ENCODE results near the gene ACHE.

ACHE gene

DNA sequence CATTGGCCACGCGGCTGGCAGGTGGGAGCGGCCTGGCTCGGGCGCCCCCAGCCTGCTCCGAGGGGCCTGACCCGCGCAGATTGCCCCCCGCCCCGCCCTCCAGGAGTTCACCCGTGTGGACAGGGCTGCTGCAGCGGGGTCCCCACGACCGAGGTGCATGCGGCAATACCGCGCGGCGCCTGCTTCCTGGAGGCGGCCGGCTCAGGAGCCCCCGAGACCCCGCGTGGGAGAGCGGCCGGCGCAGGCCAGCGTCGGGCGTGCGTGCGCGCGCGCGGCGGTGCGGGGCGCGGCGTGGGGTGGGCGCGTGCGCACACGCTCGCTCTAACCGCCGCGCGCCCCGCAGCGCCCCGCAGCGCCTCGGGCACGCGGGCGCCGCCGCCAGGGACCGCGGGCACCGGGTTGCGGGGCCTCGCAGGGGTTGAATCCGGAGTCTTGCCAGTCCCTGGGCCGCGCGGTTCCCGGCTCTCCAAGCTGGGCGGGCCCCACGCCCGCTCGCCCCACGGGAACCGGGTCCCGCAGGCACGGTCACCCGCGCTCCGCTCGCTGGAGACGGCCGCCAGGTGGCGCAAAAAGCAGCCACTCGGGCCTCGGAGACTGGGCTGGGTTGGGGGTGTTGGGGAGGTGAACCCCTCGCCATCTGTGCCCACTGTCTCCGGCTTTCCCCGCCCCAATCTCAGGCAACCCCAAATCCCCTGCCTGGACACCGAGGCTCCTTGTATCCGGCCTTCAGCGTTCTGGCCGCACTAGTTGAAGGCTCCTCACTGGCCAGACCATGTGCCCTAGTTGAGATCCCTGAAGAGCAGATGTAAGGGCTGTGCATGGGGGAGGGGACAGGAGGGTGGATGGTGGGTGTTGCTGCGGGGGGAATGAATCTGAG, 1.3 kb upstream of the ACHE start:
- DNase-seq, result no peak

DNA sequence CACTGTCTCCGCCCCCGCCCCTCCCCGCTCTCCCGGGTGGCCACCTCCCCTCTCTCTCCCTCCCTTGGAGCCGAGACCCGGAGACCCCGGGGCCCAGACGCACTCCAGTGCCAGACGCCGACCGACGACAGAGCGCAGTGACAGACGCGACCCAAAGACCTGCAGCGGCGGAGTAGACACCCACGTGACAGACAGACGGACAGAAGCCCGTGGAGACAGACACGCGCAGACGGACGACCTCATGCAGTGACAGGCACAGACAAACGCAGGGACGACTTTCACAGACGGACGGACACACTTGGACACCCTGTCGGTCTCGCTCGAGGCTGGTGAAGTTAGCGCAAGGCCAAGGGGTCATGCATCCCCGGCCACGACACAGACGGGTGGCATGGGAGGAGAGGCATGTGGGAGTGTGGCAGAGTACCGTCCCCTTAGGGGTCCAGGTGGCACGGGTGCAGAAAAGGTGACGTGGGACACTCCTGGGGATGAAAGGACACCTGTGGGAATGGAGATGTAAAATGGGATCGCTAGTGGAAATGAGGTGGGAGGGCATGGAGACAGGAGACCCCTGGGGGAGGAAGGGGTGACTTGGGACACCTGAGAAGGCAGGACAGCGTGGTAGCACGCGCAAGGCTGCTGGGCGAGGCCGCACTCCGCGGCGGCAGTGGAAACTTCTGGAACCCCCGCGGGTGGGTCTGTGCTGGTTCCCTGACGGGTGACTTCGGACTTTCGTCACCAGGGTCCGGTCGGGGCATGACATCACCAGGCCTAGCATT, 456 bp upstream of the ACHE start:
- no peak for DNase-seq

DNA sequence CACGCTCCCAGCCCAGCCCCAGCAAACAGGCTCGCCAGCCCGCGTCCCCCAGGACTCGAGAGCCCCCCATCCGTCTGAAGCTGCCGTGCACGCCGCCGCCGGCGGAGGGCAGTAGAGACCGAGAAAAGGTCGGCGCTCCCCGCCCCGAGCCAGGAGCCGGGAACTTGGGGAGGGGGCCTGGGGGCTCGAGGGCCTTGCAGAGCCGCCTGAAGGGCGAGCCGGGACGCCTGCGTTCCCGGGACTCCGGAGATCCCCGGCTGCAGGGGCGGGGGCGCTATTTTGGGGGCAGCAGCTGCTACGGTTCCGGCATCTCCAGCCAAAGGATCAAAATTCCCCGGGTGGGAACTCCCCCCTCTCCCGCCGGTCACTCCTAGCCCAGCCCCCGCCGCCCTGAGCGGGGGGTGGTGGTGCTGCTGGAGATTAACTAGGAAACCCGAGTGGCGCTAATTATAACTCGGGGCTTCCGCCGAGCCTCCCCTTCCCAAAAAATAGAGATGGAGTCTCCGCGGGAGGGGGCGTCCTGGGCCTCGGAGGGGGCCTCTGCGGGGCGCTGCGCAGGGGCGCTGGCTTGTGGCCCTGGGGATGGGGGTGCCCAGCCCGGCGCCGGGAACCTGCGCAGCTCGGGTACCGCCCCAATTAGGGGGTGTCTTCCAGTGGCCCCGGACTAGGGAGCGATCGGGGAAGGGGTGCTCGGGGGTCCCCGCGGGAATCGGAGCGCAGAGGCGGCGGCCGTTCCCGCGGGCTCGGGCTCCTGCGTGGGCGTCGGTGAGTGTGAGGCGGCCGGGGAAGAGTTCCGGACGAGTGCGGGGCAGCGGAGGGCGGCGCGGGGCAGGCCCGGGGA, 608 bp downstream of the ACHE start:
- DNase-seq, result no peak

DNA sequence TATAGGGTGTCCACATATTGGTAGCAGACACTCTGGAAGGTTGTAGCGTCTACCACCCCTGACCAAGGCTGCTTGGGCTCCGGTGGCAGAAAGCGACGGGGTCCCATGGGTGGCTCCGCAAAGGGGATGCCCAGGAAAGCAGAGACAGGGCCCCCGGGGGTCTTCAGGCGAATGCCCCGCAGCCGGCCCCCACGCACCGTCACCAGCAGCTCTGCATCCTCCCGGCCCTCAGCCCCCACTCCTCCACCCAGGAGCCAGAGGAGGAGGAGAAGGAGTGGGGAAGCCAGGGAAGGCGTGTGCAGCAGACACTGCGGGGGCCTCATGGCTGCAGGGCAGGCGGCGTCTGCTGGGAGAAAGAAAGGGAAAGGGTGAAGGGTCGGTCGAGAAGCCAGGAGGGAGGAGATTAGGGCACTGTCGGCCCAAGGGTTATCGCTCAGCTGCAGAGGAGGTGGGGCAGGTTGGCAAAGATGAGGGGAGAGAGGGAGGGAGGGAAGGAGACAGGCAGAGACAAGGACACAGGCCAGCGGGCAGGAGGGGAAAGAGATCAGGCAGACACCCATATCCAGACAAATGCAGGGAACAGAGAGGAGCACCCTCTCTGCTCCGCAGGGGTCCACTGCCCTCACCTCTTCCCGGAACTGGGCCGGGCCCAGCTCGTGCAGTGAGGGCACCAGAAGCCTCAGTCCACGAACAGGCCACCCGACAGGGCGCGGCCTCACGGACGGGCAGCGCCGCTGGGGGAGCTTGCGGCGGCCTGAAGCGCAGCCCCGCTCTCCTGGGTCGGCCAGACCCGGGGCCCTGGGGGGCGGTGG, 1.6 kb downstream of the ACHE start:
- no peak for DNase-seq

DNA sequence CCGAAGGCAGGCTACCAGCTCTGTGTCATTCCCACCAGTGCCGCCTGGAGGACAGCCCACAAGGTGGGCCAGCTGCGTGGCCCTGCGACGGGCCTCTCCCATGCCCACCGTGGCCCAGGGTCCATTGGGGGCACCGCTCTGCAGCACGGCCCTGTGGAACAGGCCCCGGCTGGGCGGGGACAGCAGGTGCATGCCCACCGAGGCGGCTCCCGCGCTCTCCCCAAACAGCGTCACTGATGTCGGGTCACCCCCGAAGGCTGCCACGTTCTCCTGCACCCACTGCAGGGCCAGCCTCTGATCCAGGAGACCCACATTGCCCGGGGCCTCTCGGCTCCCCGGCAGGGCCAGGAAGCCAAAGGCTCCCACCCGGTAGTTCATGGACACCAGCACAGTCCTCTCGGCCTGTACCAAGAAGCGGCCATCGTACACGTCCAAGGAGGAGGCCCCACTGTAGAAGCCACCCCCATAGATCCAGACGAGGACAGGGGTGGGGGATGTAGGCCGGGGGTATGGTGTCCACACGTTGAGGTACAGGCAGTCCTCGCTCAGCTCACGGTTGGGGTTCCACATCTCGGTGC, 2.3 kb downstream of the ACHE start:
- no peak for DNase-seq

DNA sequence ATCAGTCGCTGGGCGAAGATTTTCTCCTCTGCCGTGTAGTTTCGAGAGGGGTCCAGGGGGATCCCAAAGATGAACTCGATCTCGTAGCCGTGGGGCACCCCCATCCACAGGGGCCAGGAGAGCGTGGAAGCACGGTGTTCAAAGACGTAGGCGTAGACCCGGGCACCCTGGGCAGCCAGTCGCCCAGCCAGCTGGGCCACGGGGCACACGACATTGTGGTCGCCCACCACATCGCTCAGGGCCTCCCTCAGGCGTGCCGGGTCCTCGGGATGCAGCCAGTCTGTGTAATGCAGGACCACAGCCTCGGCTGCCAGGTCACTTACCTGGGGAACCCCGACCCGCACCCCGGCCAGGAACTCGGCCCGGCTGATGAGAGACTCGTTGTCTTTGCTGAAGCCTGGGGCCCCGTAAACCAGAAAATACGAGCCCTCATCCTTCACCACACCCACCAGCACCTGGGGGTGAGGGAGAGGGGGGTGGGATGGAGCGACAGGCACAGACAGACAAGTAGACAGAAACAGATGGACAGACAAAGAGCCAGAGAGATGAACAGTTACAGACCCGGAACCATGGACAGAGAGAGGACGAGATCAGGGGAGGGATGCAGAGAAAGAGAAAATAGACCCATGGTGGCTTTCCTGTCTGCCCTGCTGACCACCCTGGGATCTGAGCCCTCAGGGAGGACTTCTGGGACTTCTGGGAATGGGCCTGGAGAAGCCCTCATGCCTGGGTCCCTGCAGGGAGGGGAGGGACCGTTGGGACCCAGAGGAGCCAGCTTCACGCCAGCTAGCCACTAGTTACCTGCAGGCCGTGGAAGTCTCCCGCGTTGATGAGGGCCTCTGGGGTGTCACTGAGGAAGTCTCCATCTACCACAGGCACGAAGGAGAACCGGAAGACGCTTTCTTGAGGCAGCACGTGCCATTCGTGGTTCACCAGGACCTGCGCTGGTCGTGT, 3.0 kb downstream of the ACHE start:
- no peak for DNase-seq

DNA sequence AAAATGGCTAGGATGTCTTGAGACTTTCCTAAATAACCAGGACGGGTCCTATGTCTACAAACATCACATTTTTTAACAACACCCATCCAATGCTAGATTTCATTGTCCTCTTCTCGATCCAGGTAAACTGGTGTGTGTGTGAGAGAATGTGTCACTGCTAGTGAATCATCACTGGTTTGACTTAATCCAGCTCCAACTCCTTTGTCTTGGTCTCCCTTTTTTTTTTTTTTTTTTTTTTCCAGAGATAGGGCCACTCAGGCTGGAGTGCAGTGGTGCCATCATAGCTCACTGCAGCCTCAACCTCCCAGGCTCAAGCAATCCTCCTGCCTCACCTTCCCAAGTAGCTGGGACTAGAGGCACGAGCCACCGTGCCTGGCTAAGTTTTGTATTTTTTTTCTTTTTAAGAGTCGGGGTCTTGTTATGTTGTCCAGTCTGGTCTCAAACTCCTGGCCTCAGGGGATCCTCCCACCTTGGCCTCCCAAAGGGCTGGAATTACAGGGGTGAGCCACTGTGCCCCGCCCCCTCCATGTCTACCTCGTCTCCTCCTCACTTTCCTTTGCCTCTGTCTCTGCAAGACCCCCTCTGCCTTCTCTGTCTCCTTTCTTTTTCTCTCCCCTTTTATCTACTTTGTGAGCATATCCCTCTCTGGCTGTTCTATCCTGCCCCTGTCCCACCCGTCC, 4.0 kb downstream of the ACHE start:
- DNase-seq, result no peak

DNA sequence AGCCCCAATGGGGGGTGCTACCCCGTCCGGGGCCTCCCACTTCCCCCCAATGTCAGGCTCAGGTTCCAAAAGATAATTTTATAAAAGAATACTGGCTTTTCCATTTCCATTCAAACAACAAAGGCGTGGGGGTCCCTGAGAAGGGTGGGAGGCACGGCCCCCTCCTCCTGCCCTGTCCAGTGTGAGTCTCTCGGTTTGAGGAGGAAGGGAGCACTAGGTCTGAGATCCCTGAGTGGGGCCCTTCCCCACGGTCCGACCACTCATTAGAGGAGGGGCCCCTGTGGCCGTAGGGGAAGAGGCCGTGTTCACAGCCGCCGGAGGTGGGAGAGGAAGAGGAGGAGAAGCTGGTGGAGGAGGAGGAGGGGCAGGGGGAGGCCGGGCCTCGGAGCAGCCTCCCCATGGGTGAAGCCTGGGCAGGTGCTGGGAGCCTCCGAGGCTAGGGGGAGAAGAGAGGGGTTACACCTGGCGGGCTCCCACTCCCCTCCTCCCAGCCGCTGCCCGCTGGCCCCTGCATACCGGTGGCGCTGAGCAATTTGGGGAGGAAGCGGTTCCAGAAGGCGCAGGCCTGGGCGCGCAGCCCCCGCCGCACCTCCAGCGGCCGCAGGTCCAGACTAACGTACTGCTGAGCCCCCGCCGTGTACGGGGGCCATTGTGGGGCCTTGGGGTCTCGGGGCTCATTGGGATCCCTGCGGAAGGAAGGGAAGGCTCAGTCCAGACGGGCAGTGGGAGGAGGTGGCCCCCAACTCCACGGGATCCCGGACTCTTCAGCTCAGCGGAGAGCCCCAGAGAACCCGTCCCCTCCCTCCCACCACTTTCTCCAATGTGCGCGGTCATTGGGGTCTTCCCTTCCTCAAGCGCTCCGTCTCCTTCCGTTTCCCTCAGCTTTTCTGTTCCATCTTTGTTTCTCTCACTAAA, 4.8 kb downstream of the ACHE start:
- DNase-seq, result no peak

DNA sequence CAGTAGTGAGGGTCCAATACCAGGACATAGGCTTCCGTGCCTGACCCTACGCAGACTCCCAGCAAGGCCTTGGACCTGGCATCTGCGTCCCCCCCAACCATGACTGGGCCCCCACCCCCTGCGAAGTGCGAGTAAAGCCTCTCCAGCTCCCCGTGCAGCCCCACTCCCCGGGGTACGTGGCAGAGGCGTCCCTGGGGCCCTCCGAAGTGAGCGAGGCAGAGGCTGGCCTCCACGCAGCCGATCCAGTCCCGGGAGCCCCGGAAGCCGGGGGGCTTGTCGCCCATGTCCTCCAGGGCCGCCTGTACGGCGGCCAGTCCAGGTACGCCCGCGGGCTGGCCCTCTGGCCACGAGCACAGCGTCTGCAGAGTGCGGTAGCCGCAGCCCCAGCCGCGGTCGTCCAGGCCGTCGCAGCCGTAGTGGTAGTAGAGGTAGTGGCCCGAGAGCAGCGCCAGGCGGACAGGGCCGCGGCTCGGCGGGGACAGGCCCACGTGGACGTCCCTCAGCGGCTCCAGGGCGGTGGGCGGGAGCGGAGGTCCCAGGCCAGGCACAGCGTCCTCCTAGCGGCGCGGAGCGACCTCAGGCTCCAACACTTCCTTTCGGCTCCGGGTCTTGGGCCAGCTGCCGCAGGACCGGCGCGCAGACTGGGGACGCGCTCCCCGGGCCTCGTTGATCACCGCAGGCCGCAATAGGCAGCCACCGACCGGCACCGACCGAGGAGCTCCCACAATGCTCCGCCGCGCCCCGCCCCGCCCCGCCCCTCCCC, 6.5 kb downstream of the ACHE start, which contains the start of gene UFSP1:
TSS of gene UFSP1 (minus strand) at position 728 of the 763 bp plus-strand sequence. CDS start at position 284, 444 bp downstream.
- DNase-seq, result no peak

DNA sequence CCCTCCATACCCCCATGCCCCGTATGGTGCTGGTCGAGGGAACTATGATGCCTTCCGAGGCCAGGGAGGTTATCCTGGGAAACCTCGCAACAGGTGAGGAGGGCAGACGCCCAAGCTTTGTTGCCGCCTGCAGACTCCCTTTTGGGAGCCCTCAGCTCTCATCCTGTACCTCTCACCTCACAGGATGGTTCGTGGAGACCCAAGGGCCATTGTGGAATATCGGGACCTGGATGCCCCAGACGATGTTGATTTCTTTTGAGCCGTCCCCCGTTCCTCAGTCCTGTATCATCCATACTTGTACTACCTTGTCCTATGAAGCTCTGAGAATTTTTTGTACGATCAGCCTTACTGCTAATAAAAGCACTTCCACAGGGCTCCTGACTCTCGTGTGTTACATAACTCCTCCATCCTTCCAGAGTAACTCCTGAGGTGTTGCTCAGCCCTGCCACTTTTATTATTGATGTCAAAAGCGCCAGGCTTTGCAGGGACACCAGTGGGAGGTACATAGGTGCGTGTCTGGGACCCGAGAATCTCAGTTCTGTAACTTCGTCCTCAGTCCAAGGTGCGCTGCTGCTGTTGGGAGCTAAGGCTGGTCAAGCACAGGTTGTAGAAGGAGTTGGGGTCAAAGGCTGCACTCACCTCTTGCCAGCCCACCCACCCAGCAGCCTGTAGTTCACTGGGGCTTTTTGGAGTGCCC, 7.2 kb downstream of the ACHE start:
- DNase-seq, result no peak

DNA sequence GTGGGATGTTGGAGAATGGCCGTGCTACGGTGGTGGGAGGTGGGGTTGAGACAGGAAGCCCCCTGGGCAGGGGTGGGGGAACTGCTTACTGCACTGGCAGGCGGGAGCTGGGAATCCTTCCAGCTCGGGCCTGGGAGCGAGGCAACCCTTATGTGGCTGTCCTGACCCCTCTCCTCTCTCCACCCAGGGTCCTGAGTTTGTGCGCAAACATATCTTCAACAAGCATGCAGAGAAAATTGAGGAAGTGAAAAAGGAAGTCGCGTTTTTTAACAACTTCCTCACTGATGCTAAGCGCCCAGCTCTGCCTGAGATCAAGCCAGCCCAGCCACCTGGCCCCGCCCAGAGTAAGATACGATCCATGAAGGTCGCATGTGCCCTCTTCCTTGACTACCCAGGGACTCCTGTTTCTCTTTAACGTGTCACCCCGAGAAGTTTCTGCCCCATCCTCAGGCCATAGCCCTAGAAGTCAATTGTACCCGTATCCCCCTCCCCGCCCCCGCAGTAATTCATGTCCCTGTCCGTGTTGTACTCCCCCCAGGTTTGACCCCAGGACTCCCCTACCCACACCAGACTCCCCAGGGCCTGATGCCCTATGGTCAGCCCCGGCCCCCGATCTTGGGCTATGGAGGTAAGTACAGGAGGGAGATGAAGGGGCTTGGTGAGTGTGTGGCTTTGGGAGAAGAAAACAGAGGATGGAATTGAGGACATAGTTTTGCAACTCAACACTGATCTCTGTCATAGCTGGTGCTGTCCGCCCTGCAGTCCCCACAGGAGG, 8.0 kb downstream of the ACHE start:
- no peak for DNase-seq

DNA sequence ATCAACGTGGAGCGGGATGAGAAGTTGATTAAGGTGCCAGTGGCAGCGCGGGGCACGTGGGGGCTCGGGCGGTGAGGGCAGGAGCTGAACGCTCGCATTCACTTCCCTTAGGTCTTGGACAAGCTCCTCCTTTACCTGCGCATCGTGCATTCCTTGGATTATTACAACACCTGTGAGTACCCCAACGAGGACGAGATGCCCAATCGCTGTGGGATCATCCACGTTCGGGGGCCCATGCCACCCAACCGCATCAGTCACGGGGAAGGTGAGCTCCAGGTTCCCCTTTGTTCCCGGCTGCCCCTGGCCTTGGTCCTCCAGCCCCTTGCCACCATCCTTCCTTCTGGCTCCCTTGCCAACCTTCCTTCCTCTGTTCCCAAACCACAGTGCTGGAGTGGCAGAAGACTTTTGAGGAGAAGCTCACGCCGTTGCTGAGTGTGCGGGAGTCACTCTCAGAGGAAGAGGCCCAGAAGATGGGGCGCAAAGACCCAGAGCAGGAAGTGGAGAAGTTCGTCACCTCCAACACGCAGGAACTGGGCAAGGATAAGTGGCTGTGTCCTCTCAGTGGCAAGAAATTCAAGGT, 8.7 kb downstream of the ACHE start:
- no peak for DNase-seq

DNA sequence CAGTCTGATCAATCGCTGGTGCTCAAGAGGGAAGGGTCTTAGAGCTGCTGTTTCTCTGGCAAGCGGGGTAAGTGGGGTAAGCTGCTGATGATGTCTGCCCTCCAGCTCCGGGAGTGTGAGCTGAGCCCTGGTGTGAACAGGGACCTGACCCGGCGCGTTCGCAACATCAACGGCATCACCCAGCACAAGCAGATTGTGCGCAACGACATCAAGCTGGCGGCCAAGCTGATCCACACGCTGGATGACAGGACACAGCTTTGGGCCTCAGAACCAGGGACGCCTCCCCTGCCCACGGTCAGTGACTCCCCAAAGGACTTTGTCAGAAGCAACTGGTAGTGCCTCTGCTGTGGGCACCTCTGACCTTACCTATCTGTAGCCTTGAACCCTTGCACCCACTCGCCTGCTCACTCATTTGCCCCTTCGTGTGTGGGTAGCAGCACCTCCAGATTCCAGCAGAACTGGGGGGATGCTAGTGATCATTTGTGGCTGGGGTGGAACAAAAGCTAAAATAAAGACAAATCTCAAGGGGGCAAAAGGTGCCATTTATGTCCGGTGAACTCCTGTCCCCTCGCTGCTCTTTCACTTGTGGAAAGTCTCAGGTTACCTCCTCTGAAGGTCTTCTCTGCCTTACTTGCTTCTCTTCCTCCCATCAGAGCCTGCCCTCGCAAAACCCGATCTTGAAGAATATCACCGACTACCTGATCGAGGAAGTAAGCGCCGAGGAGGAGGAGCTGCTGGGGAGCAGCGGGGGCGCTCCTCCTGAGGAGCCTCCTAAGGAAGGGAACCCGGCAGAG, 9.3 kb downstream of the ACHE start:
- no peak for DNase-seq

DNA sequence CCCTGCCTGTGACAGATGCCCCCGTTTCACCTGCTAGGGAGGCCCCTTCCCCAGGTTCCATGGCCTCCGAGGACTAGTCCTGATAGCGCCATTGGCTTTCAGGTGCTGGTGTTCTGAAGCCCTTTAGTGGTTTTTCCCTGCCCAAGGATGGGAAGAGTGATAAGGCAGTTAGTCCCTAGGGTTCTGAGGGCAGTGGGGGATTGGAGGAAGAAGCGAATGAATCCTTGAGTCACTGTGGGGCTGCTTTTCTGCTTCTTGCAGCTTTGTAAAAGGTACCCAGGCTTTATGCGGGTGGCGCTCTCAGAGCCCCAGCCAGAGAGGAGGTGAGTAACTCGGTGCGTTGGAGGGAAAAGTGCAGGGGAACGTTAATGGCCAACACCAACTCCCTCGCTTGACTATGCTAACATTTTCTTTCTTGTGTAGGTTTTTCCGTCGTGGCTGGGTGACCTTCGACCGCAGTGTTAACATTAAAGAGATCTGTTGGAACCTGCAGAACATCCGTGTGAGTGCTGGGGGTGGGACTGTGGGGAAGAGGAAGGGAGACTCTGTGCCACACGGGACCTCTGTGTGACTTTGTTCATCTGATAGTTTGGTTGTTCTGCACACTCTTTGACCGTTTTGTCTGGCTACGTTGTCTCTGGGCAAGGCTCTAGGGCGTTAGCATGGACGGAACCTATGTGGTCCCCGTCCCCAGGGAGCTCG, 10.1 kb downstream of the ACHE start:
- DNase-seq, result no peak

All from NCI-H187 (cell line).